Measurements from ENCODE around the gene CREB3L4.

DNA sequence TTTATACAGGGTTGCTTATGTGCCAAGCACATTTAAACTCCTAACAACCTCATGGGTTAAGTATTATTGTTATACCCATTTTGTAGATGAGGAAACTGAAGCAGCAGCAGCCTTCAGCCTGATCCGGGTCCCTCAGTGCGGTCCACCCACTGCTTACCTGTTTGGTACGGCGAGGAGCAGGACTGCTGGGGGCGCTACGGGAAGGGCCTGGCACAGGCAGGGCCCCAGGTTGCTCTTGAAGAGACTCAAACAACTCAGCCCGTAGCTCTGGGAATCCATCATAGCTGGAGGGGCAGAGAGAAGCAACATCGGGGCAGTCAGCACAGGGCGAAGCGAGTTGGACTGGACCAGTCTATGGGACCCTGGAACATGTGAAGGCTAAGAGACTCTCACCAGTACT, 30.4 kb upstream of the CREB3L4 start:
- no peak for TF ChIP-seq EZH2 (IDR thresholded peaks at IDR 0.05; ENCODE audit: borderline replicate concordance, low read length)
- TF ChIP-seq, protein P1, sequence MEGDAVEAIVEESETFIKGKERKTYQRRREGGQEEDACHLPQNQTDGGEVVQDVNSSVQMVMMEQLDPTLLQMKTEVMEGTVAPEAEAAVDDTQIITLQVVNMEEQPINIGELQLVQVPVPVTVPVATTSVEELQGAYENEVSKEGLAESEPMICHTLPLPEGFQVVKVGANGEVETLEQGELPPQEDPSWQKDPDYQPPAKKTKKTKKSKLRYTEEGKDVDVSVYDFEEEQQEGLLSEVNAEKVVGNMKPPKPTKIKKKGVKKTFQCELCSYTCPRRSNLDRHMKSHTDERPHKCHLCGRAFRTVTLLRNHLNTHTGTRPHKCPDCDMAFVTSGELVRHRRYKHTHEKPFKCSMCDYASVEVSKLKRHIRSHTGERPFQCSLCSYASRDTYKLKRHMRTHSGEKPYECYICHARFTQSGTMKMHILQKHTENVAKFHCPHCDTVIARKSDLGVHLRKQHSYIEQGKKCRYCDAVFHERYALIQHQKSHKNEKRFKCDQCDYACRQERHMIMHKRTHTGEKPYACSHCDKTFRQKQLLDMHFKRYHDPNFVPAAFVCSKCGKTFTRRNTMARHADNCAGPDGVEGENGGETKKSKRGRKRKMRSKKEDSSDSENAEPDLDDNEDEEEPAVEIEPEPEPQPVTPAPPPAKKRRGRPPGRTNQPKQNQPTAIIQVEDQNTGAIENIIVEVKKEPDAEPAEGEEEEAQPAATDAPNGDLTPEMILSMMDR (conservative IDR thresholded peaks at IDR 0.05 in 1 of 2, IDR thresholded peaks at IDR 0.05 in 1 of 2; ENCODE audit: extremely low read depth in 1 of 2, insufficient read depth in 1 of 2, low read depth in 1 of 2, low read length in 2 of 2), result no peak
